Stomach (tissue), 9 donors: ENCODE measurements around the gene CRHR1. TPM values are rescaled to one million over a fixed set of nuclear protein-coding genes. Genes with fewer than 3 reads are reported as not detected.
"Not testable (repeated sequence)": the region's sequence is repeated elsewhere in the genome, so short reads cannot be mapped to it uniquely, and the experiment has no call there.

Experiments
- DNase-seq, 2 donors: peaks; one replicate each; pipeline versions ENCODE4 v3.0.0 to v3.0.0-alpha.2; 2013 to 2019
- H3K27ac ChIP-seq, 5 donors: fragments of 200-600 bp in 4 of 5; sonication (generic) in 4 of 5; one replicate each; pipeline ENCODE4 v1.5.1; 2013 to 2019; ENCODE audit warnings: mild to moderate bottlenecking in 1 of 5, moderate library complexity in 1 of 5
- H3K27me3 ChIP-seq, 3 donors: fragments of 200-600 bp; sonication (generic); one replicate each; pipeline ENCODE4 v1.5.1; 2017 to 2019; ENCODE audit warnings: mixed run types in 1 of 3
- H3K36me3 ChIP-seq, 4 donors: fragments of 200-600 bp; sonication (generic); 1 replicate in 3 of 4; 2 replicates in 1 of 4; pipeline ENCODE4 v1.5.1; 2016 to 2019
- H3K4me1 ChIP-seq, 4 donors: fragments of 200-600 bp; sonication (generic); one replicate each; pipeline ENCODE4 v1.5.1; 2016 to 2019
- H3K4me3 ChIP-seq, 4 donors: fragments of 200-600 bp; sonication (generic) in 3 of 4; one replicate each; pipeline ENCODE4 v1.5.1; 2016 to 2019; ENCODE audit warnings: mild to moderate bottlenecking in 1 of 4
- H3K9me3 ChIP-seq, 4 donors: fragments of 200-600 bp; sonication (generic); one replicate each; pipeline ENCODE4 v1.5.1; 2016 to 2019
- EP300 ChIP-seq: sonication (generic); formaldehyde crosslinking; IDR thresholded peaks from one replicate; pipeline ENCODE4 v1.6.1; 2017; ENCODE audit warnings: antibody characterized with exemption
- POLR2A ChIP-seq, 4 donors: fragments of 450-650 bp; IDR thresholded peaks; one replicate each; pipeline ENCODE4 v1.6.1; 2016; ENCODE audit warnings: antibody characterized with exemption in 4 of 4, control low read depth in 2 of 4, mild to moderate bottlenecking in 1 of 4, moderate library complexity in 1 of 4
- POLR2AphosphoS5 ChIP-seq, 3 donors: sonication (generic); formaldehyde crosslinking; IDR thresholded peaks; one replicate each; pipeline ENCODE4 v1.6.1; 2016; ENCODE audit warnings: antibody characterized with exemption in 3 of 3
- WGBS, 5 donors: extraction: QIAGEN DNeasy Blood & Tissue Kit in 3 of 5; methylation state at CpG; one replicate each; pipeline versions ENCODE4 v1.1.5 to v1.1.7; 2013 to 2018; 5-methylcytosine and 5-hydroxymethylcytosine counted together
- intact Hi-C: fragments of 100-400 bp; cut with DNase I; formaldehyde crosslinking; loops from one replicate; pipeline ENCODE4 v1.15.1; 2023; ENCODE audit warnings: low total_unique reads
- polyA plus RNA-seq, 3 donors: library from polyadenylated mRNA; stranded (reverse); fragments of 200-250 nt; gene quantifications; one replicate each; pipeline ENCODE4 v1.2.3, GENCODE V29; 2013
- total RNA-seq, 5 donors: library from RNA; depleted of rRNA; stranded (reverse); fragments of >200 nt; gene quantifications; one replicate each; pipeline versions ENCODE4 v1.1.0 to v1.2.3, GENCODE V29; 2014 to 2016
- TF ChIP-seq, protein P1 (sequence below), 7 experiments: fragments of 450-650 bp in 4 of 7; fragments of 200-600 bp in 3 of 7; sonication (generic) in 3 of 7; IDR thresholded peaks; one replicate each; pipeline ENCODE4 v1.5.1; 2016 to 2019; ENCODE audit warnings: antibody characterized with exemption in 7 of 7, control low read depth in 2 of 7, mild to moderate bottlenecking in 1 of 7
- donor health status: healthy with polysubstance abuse.
- donor health status: Bipolar disorder and iron deficiency.
- donor health status: healthy.

Gene CRHR1
- total and polyA plus RNA-seq, 8 donors: not detected

DNA sequence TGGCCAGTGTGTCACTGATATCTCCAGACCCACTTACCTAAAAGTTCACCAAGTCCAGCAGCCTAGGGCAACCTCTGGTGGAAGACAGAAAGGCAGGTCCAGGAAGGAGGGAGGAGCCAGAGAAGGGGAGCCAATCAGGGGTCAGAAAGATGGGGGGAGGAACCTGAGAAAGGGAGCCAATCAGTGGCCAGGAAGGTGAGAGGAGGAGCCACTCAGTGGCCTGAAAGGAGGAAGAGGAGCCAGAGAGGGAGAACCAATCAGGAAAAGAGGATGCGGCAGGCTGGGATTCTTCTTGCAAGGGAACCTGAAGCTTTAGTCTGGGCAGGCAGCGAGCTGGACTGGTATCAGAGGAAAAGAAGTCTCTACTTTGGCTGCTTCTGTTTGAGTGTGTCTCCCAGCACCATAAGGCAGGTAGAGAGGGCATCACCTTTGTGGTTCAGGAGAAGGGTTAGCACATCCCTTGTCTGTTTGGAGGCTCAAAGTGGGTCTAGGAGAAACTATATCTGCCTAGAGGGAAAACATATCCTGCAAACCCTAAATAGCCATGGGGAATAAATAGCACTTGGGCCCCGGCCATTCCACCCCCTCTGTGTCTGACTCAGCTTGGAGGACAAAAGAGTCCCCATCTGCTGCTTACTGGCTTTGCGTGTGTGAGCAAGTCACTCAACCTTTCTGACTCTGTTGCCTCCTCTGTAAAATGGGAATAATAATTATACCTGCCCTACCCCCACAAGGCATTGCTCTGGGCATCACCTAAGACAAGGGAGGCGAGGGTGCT lies 43.4 kb upstream of the CRHR1 start:
- intact Hi-C loops: no loop called here
- Histone ChIP-seq H3K27ac (no peak overlapping the region), H3K4me1 (no peaks in the 10 kb centered on the region), H3K27me3 (peaks cover 7 to 56% (median 13%) of the 10 kb centered on the region in 3 donors), H3K4me3 (no peak overlapping the region), H3K36me3 (no peaks in the 10 kb centered on the region), H3K9me3 (no peaks in the 10 kb centered on the region)
- TF ChIP-seq, protein P1, sequence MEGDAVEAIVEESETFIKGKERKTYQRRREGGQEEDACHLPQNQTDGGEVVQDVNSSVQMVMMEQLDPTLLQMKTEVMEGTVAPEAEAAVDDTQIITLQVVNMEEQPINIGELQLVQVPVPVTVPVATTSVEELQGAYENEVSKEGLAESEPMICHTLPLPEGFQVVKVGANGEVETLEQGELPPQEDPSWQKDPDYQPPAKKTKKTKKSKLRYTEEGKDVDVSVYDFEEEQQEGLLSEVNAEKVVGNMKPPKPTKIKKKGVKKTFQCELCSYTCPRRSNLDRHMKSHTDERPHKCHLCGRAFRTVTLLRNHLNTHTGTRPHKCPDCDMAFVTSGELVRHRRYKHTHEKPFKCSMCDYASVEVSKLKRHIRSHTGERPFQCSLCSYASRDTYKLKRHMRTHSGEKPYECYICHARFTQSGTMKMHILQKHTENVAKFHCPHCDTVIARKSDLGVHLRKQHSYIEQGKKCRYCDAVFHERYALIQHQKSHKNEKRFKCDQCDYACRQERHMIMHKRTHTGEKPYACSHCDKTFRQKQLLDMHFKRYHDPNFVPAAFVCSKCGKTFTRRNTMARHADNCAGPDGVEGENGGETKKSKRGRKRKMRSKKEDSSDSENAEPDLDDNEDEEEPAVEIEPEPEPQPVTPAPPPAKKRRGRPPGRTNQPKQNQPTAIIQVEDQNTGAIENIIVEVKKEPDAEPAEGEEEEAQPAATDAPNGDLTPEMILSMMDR (IDR thresholded peaks at IDR 0.05): no peak
- 57 to 75% (median 61%) methylated on average over 5 of the region's 5 CpGs for WGBS, 5 donors
- DNase-seq: peak in 1 of 2 donors; percentile 51

DNA sequence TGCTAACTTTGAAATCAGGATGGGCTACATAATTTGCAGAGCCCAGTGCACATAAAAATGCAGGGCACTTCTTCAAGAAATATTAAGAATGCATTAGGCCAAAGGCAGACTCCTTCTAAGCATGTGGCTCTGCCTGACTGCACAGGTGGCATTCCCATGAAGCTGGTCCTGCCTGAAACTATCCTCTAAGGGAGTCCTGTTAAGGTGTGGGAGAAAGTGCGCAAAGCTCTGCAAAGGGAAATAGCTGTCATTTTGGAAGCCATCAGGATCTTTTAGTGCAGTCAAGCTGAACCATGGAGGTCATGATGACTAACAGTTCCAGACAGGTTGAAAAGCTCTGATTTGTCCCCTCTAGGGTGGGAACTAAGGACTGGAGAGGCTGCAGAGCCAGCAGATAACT lies 41.9 kb upstream of the CRHR1 start:
- TF ChIP-seq, protein P1 (IDR thresholded peaks at IDR 0.05): no peak
- no peak for TF ChIP-seq POLR2AphosphoS5 (IDR thresholded peaks at IDR 0.05)
- no peak for TF ChIP-seq POLR2A (IDR thresholded peaks at IDR 0.05)
- TF ChIP-seq EP300: no peak
- no peak for DNase-seq
- Histone ChIP-seq H3K27me3 (peaks cover 7 to 68% (median 13%) of the 10 kb centered on the region in 3 donors), H3K27ac (no peak overlapping the region), H3K4me1 (no peaks in the 10 kb centered on the region), H3K9me3 (no peaks in the 10 kb centered on the region), H3K4me3 (no peak overlapping the region), H3K36me3 (no peaks in the 10 kb centered on the region)
- intact Hi-C loops: no loop called here
- 85 to 100% (median 92%) methylated on average over 1 of the region's 1 CpG for WGBS, 5 donors

DNA sequence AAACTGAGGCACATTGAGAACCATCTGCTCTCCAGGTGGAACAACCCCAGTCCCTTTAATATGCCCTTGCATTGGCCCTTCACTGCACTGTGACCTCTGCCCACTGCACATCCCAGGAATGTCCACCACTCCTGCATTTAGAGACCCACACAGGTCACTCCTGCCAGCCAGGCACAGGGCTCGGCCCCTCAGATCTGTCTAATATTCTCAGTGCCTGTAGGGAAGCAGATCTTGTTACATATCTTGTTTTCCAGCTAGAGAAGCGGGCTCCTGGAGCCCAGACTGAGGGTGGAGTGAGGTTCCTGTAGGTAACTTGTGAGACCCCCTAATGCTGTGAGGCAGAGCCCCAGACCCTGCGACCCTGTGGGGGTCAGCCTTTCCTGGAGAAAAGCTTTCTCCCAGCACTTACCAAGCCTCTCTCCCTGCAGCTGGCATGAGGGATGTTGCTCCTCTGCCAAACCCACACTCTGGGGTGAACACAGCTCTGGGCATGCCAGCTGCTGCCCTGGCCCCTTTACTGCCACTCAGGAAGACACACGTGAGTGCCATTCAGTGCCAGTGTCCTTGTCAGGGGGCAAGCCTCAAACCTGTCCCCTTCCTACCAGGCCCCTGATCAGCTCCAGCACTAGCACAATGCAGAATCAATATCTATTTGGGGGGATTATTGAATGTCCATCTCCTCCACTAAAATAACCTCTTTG lies 40.3 kb upstream of the CRHR1 start:
- H3K4me1 ChIP-seq: no peaks in the 10 kb centered on the region
- no peaks in the 10 kb centered on the region for H3K9me3 ChIP-seq
- TF ChIP-seq POLR2AphosphoS5 (IDR thresholded peaks at IDR 0.05) (no peak), POLR2A (IDR thresholded peaks at IDR 0.05) (no peak)
- no peak overlapping the region for H3K4me3 ChIP-seq
- DNase-seq: no peak
- intact Hi-C loops: no loop called here
- H3K27ac ChIP-seq: no peak overlapping the region
- 66 to 77% (median 74%) methylated on average over 4 of the region's 4 CpGs for WGBS, 5 donors
- H3K36me3 ChIP-seq: no peaks in the 10 kb centered on the region
- peaks cover 7 to 78% (median 13%) of the 10 kb centered on the region in 3 donors for H3K27me3 ChIP-seq

DNA sequence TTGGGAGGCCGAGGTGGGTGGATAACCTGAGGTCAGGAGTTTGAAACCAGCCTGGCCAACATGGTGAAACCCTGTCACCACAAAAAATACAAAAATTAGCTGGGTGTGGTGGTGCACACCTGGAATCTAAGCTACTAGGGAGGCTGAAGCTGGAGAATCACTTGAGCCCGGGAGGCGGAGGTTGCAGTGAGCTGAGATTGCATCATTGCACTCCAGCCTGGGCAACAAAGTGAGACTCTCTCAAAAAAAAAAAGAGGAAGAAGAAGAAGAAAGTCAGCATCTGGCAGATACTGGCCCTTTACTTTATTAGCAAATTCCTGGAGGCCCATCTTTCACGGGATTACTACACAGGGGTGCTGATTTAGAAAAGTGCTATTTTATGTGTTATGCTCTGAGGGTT lies 39.3 kb upstream of the CRHR1 start:
- H3K36me3 ChIP-seq, H3K4me3 ChIP-seq, DNase-seq, H3K9me3 ChIP-seq, H3K4me1 ChIP-seq, H3K27ac ChIP-seq, intact Hi-C loops: not testable (repeated sequence)
- WGBS, 5 donors: 72 to 83% (median 80%) methylated on average over 4 of the region's 4 CpGs
- peaks cover 7 to 84% (median 13%) of the 10 kb centered on the region in 3 donors for H3K27me3 ChIP-seq

DNA sequence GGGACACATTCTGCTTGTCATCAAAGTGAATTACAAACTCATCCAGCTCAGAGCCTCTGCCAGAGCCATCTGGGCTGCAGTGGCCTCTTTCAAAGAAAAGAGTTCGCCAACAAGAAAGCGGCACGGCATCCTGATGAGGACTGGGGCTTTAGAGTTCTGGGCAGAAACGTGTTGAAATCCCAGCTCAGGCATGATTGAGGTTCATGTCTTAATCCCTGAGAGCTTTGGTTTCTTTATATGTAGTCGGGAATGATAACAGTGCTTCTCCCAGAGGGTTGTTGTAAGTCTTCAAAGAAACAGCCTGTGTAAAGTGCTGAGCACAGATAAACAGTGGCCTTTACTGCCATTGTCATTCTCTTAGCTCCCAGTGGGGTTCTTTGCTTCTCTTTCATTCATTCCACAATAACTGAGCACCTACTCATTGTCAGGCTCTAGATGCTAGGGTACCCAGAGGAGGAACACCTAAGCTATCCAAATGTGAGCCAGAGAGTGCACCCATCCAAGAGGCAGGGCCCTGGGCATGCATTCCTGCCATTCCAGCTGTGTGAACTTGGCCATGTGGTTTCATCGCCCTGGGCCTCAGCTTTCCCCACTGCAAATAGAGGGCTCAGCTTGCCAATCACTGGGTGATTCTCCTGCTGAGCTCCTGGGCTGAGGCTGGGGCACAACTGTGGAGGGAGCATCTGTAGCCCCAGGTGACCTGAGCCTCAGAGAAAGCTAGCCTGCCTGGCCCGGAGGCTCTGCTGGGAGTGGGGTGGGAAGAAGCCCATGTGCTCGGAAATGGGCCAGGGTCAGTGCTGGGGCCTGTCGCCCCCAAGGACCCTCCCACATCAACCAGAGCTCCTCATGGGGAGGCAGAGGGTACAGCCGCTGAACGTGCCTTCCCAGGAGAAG lies 38.3 kb upstream of the CRHR1 start:
- H3K4me1 ChIP-seq: no peaks in the 10 kb centered on the region
- DNase-seq: no peak
- H3K27ac ChIP-seq: no peak overlapping the region
- WGBS, 5 donors: 50 to 61% (median 56%) methylated on average over 10 to 11 of the region's 11 CpGs
- no peak for TF ChIP-seq POLR2A (IDR thresholded peaks at IDR 0.05)
- TF ChIP-seq, protein P1 (IDR thresholded peaks at IDR 0.05): no peak
- no peak for TF ChIP-seq EP300
- no peak for TF ChIP-seq POLR2AphosphoS5 (IDR thresholded peaks at IDR 0.05)
- H3K27me3 ChIP-seq: peaks cover 7 to 88% (median 13%) of the 10 kb centered on the region in 3 donors
- H3K9me3 ChIP-seq: no peaks in the 10 kb centered on the region
- no peak overlapping the region for H3K4me3 ChIP-seq
- intact Hi-C loops: no loop called here
- H3K36me3 ChIP-seq: no peaks in the 10 kb centered on the region
